ENCODE data around the gene ARL14EP.

DNA sequence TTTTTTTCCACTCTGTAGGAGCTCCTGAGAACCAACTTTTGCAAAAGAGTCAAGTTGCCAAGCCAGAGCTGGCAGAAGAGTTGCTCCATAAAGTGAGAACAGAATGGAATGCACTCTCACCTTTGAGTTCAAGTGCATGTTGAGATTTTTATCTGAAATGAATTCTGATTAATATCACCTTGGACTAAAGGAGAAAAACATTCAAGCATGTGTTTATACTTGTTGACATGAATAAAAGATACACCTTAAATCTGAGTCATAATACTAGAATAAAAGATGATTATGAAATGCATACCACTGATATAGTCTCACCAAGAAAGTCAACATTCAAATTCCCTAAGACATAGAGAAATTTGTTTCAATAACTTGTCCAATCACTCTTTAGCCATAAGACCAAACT lies 37.8 kb downstream of the ARL14EP start:
- no peak for TF ChIP-seq EZH2 (IDR thresholded peaks at IDR 0.05; ENCODE audit: insufficient read depth, low read length)
- TF ChIP-seq, protein P1, sequence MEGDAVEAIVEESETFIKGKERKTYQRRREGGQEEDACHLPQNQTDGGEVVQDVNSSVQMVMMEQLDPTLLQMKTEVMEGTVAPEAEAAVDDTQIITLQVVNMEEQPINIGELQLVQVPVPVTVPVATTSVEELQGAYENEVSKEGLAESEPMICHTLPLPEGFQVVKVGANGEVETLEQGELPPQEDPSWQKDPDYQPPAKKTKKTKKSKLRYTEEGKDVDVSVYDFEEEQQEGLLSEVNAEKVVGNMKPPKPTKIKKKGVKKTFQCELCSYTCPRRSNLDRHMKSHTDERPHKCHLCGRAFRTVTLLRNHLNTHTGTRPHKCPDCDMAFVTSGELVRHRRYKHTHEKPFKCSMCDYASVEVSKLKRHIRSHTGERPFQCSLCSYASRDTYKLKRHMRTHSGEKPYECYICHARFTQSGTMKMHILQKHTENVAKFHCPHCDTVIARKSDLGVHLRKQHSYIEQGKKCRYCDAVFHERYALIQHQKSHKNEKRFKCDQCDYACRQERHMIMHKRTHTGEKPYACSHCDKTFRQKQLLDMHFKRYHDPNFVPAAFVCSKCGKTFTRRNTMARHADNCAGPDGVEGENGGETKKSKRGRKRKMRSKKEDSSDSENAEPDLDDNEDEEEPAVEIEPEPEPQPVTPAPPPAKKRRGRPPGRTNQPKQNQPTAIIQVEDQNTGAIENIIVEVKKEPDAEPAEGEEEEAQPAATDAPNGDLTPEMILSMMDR (IDR thresholded peaks at IDR 0.05; ENCODE audit: insufficient read depth, low read depth, low read length): no peak
